Natural killer cell (primary cell): ENCODE results near the gene CLUH. TPM values are rescaled to one million over a fixed set of nuclear protein-coding genes. Genes with fewer than 3 reads are reported as not detected.

Experiments
- ATAC-seq, 3 donors: fragments of 150-1000 bp in 2 of 3; fragments of 200-7000 bp in 1 of 3; cut with Tn5 transposase; 1 replicate in 1 of 3; 2 replicates in 2 of 3; pipeline ENCODE4 v1.10.0; 2021; ENCODE audit warnings: mild to moderate bottlenecking in 2 of 3, moderate library complexity in 2 of 3
- DNase-seq, 2 donors: peaks; one replicate each; pipeline versions ENCODE4 v3.0.0 to v3.0.0-alpha.2; 2013 to 2021; ENCODE audit warnings: mixed read lengths in 1 of 2
- H3K27ac ChIP-seq: one replicate; pipeline ENCODE4 v1.5.1; 2013; ENCODE audit warnings: mild to moderate bottlenecking, low read length
- H3K27me3 ChIP-seq: one replicate; pipeline ENCODE4 v1.6.1; 2013; ENCODE audit warnings: low read length; ENCODE audit not compliant: control insufficient read depth, insufficient read depth
- H3K36me3 ChIP-seq: one replicate; pipeline ENCODE4 v1.6.1; 2013; ENCODE audit warnings: low read length; ENCODE audit not compliant: control insufficient read depth, insufficient read depth
- H3K4me1 ChIP-seq: one replicate; pipeline ENCODE4 v1.6.1; 2013; ENCODE audit warnings: low read length; ENCODE audit not compliant: control insufficient read depth, insufficient read depth
- H3K4me3 ChIP-seq: one replicate; pipeline ENCODE4 v1.5.1; 2013; ENCODE audit warnings: low read length
- H3K9me3 ChIP-seq: one replicate; pipeline ENCODE4 v1.6.1; 2013; ENCODE audit warnings: low read length; ENCODE audit not compliant: control insufficient read depth, insufficient read depth
- H3K27ac Mint-ChIP-seq, 2 donors: one replicate each; pipeline ENCODE4 v1.8.0; 2022; ENCODE audit warnings: mild to moderate bottlenecking in 2 of 2, mixed read lengths in 2 of 2, moderate library complexity in 1 of 2
- H3K27me3 Mint-ChIP-seq, 2 donors: one replicate each; pipeline ENCODE4 v1.8.0; 2022; ENCODE audit warnings: low read depth in 2 of 2, mixed read lengths in 2 of 2
- H3K36me3 Mint-ChIP-seq: one replicate; pipeline ENCODE4 v1.8.0; 2022; ENCODE audit warnings: mixed read lengths
- H3K4me1 Mint-ChIP-seq, 2 donors: one replicate each; pipeline ENCODE4 v1.8.0; 2022; ENCODE audit warnings: mixed read lengths in 2 of 2
- H3K4me3 Mint-ChIP-seq: one replicate; pipeline ENCODE4 v1.8.0; 2022; ENCODE audit warnings: mild to moderate bottlenecking, moderate library complexity, mixed read lengths
- H3K9me3 Mint-ChIP-seq, 2 donors: one replicate each; pipeline ENCODE4 v1.8.0; 2022; ENCODE audit warnings: mixed read lengths in 2 of 2
- CTCF ChIP-seq: fragments of 200-600 bp; IDR thresholded peaks from one replicate; pipeline ENCODE4 v1.8.0; 2022; ENCODE audit warnings: antibody characterized with exemption
- WGBS: methylation state at CpG from one replicate; pipeline ENCODE4 v1.1.7; 2013; ENCODE audit warnings: missing lambda C conversion rate; ENCODE audit not compliant: insufficient coverage; 5-methylcytosine and 5-hydroxymethylcytosine counted together
- intact Hi-C: fragments of 100-400 bp; cut with micrococcal nuclease; formaldehyde crosslinking; loops from one replicate; pipeline ENCODE4 v1.14.2; 2022
- total RNA-seq, 4 donors: library from RNA; stranded (reverse); fragments of 120-200 nt in 1 of 4; gene quantifications; one replicate each; pipeline versions ENCODE4 v1.2.3 to v1.2.4, GENCODE V29; 2013 to 2022

The CLUH gene
- total RNA-seq, 3 donors from 2014 or later (not counting 1 experiment from before 2014, with no cell fraction given) = 34.6 to 43.5 (median 42.1) TPM

- no peak overlapping the region for H3K27ac ChIP-seq
- no peaks in the 10 kb centered on the region for H3K4me1 Mint-ChIP-seq
- ATAC-seq (no peak), DNase-seq (no peak)
- TF ChIP-seq CTCF = no peak
- H3K36me3 ChIP-seq = no peaks in the 10 kb centered on the region
- peaks cover 9 to 14% of the 10 kb centered on the region in 2 donors for H3K27me3 Mint-ChIP-seq
- intact Hi-C loops = no loop called here
- H3K27me3 ChIP-seq = peaks cover 7% of the 10 kb centered on the region
- H3K9me3 ChIP-seq = no peaks in the 10 kb centered on the region
- WGBS = 76% methylated on average over 10 of the region's 10 CpGs
- H3K4me1 ChIP-seq = peaks cover 8% of the 10 kb centered on the region
- no peaks in the 10 kb centered on the region for H3K36me3 Mint-ChIP-seq
- H3K9me3 Mint-ChIP-seq = no peaks in the 10 kb centered on the region
- no peak overlapping the region for H3K4me3 ChIP-seq
- no peak overlapping the region for H3K4me3 Mint-ChIP-seq
- H3K27ac Mint-ChIP-seq = no peak overlapping the region
Observed at GRCh38 chr17:2722611-2723010, 11.0 kb upstream of the CLUH start.

GRCh38 chr17:2721603-2722002, 10.0 kb upstream of the CLUH start:
- no peak for ATAC-seq
- no peaks in the 10 kb centered on the region for H3K36me3 ChIP-seq
- Mint-ChIP-seq H3K36me3 (no peaks in the 10 kb centered on the region), H3K9me3 (no peaks in the 10 kb centered on the region), H3K27ac (no peak overlapping the region), H3K4me3 (no peak overlapping the region), H3K27me3 (peaks cover 9 to 12% of the 10 kb centered on the region in 2 donors), H3K4me1 (no peaks in the 10 kb centered on the region)
- WGBS = 73% methylated on average over 4 of the region's 4 CpGs
- H3K27me3 ChIP-seq = peaks cover 7% of the 10 kb centered on the region
- H3K9me3 ChIP-seq = no peaks in the 10 kb centered on the region
- intact Hi-C loops = no loop called here
- H3K27ac ChIP-seq = no peak overlapping the region
- H3K4me3 ChIP-seq = no peak overlapping the region
- DNase-seq = peak in 1 of 2 donors; percentile 19
- peaks cover 8% of the 10 kb centered on the region for H3K4me1 ChIP-seq
- no peak for TF ChIP-seq CTCF

- intact Hi-C loops = no loop called here
- no peak overlapping the region for H3K27ac ChIP-seq
- ATAC-seq (no peak), DNase-seq (no peak)
- H3K4me3 ChIP-seq = no peak overlapping the region
- peaks cover 4% of the 10 kb centered on the region for H3K4me1 ChIP-seq
- H3K27me3 ChIP-seq = peaks cover 3% of the 10 kb centered on the region
- H3K9me3 ChIP-seq = no peaks in the 10 kb centered on the region
- Mint-ChIP-seq H3K27ac (no peak overlapping the region), H3K4me3 (no peak overlapping the region), H3K9me3 (no peaks in the 10 kb centered on the region), H3K27me3 (peaks cover 0 to 6% of the 10 kb centered on the region in 2 donors), H3K36me3 (no peaks in the 10 kb centered on the region), H3K4me1 (no peaks in the 10 kb centered on the region)
- WGBS = 87% methylated on average over 4 of the region's 4 CpGs
- no peaks in the 10 kb centered on the region for H3K36me3 ChIP-seq
- no peak for TF ChIP-seq CTCF
Observed at GRCh38 chr17:2719861-2720260, 8.3 kb upstream of the CLUH start.
